HG03139 (cell line): ENCODE data around the gene TEX35.

Experiments
- ATAC-seq: cut with Tn5 transposase; IDR thresholded peaks from one replicate; pipeline ENCODE4 v1.9.1; 2021; ENCODE audit not compliant: unreplicated experiment

TEX35 gene

GRCh38 chr1:178571807-178572206, 58.9 kb downstream of the TEX35 start:
- no peak for ATAC-seq
